Measurements from ENCODE around the gene AK4. TPM values are rescaled to one million over a fixed set of nuclear protein-coding genes. Genes with fewer than 3 reads are reported as not detected.
"Not testable (repeated sequence)": the region's sequence is repeated elsewhere in the genome, so short reads cannot be mapped to it uniquely, and the experiment has no call there.

AK4 gene
- total and polyA plus RNA-seq, 2 of the 8 experiments (the other 6 are each of a cell fraction or from before 2014, with no cell fraction given) = 64.5 to 175 TPM

DNA sequence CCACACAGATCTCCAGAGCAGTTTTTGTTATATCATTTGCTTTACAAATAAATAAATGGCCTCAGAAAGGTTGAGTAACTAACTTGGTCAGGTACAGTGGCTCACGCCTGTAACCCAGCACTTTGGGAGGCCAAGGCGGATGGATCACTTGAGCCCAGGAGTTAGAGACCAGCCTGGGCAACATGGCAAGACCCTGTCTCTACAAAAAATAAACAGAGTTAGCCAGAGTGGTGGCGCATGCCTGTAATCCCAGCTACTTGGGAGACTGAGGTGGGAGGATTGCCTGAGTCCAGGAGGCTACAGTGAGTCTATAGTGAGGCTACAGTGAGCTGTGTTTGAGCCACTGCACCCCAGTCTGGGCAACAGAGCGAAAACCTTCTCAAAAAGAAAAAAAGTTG, 11.3 kb downstream of the AK4 start:
- H3K27me3 ChIP-seq (replicated peaks in 1 of 4; ENCODE audit: control insufficient read depth in 3 of 4, extremely low read depth in 1 of 4, insufficient read depth in 3 of 4, low read length in 3 of 4); H4K8ac ChIP-seq (ENCODE audit: extremely low read depth, insufficient read depth, low read length); H3K23ac ChIP-seq (ENCODE audit: insufficient read length); H3K27ac ChIP-seq (ENCODE audit: low read depth, low read length); H3K4me3 ChIP-seq (ENCODE audit: extremely low read depth in 1 of 4, insufficient read depth in 2 of 4, low read depth in 3 of 4, low read length in 4 of 4); H4K5ac ChIP-seq (ENCODE audit: insufficient read length, low read depth, low read length); H3K56ac ChIP-seq (replicated peaks; ENCODE audit: insufficient read length, low read depth, low read length); H2BK15ac ChIP-seq (ENCODE audit: low read length); H3K9me3 ChIP-seq (ENCODE audit: insufficient read depth in 2 of 2, low read depth in 1 of 2, low read length in 1 of 2); H3K14ac ChIP-seq (ENCODE audit: insufficient read length); H3K79me1 ChIP-seq (ENCODE audit: low read depth, low read length); H3K23me2 ChIP-seq (ENCODE audit: low read depth, low read length); DNase-seq (ENCODE audit: low read depth in 1 of 2, low spot score in 2 of 2); H3K4me1 ChIP-seq (replicated peaks in 1 of 4; ENCODE audit: control insufficient read depth in 3 of 4, insufficient read depth in 4 of 4, low read length in 3 of 4); H2BK12ac ChIP-seq (ENCODE audit: low read depth, low read length); H3K4me2 ChIP-seq (ENCODE audit: insufficient read depth in 1 of 2, low read depth in 2 of 2, low read length in 2 of 2); H3K9ac ChIP-seq (replicated peaks in 1 of 4; ENCODE audit: extremely low read depth in 1 of 4, low read depth in 3 of 4, low read length in 3 of 4); H2BK5ac ChIP-seq (ENCODE audit: low read depth, low read length); H4K91ac ChIP-seq (replicated peaks; ENCODE audit: insufficient read length, low read length); H3K18ac ChIP-seq (ENCODE audit: extremely low read depth, low read length); H2BK20ac ChIP-seq (ENCODE audit: low read length); H2AFZ ChIP-seq (ENCODE audit: low read length); H3K36me3 ChIP-seq (ENCODE audit: control insufficient read depth in 2 of 4, insufficient read depth in 4 of 4, low read length in 3 of 4); H2AK5ac ChIP-seq (ENCODE audit: low read depth, low read length); H4K20me1 ChIP-seq (replicated peaks in 1 of 2; ENCODE audit: control insufficient read depth in 1 of 2, insufficient read depth in 2 of 2, low read length in 2 of 2); H3K4ac ChIP-seq (replicated peaks; ENCODE audit: insufficient read length, low read depth, low read length); H2BK120ac ChIP-seq (replicated peaks; ENCODE audit: low read depth, low read length); FAIRE-seq: not testable (repeated sequence)
- WGBS, 2 experiments (ENCODE audit: extremely low coverage in 1 of 2, insufficient coverage in 1 of 2, insufficient read length in 1 of 2, insufficient replicate concordance in 2 of 2, low coverage in 1 of 2, low lambda C conversion rate in 2 of 2, missing lambda C conversion rate in 1 of 2) = 89% methylated on average over 4 of the region's 4 CpGs; no CpG with 5 or more reads in 1 of the 2 experiments
- ChIA-PET POLR2A (ENCODE audit: partially characterized antibody) (interaction anchor here (0.9 to 1.4 kb wide), 6 partner anchors 8 to 20 kb away, joined by 3 to 10 read pairs (median 3); partner anchors contain the start of gene AK4), CTCF (ENCODE audit: partially characterized antibody) (interaction anchor here (0.6 to 2.2 kb wide), 5 partner anchors 8 to 321 kb away, joined by 3 to 5 read pairs (median 5); no protein-coding TSS in a partner anchor)
- H3K79me2 ChIP-seq (ENCODE audit: control insufficient read depth in 1 of 2, insufficient read depth in 2 of 2, low read length in 2 of 2) = peaks cover 6 to 94% of the 10 kb centered on the region in 2 experiments; a peak in 3 of 4 replicates

Data from H1 (cell line).